ENCODE measurements around the gene DIO3. TPM values are rescaled to one million over a fixed set of nuclear protein-coding genes. Genes with fewer than 3 reads are reported as not detected.

Gene DIO3
- total RNA-seq, 3 donors from 2014 or later: 1.3 to 5.1 (median 1.6) TPM

DNA sequence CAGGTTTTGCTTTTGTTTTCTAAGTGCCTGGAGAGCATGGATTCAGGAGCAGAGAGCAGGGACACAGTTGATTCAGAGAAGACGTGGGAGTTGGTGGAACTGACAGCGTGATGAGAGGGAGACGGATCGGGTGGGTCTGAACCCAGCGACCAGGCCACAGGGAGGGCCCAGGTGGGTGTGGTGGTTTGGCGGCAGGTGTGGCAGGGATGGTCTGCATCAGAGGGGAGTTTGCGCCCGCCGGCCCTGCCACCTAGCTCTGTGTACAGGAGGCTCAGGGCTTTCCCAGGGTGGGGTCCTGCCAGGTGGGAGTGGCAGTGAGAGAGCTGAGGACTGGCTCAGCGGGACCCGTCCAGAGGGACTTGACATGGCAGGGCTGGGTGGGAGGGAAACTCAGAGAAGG lies 33.3 kb upstream of the DIO3 start:
- intact Hi-C loops (cut with DNase I; ENCODE audit: low total_unique reads): no loop called here
- Histone ChIP-seq H3K36me3 (no peaks in the 10 kb centered on the region), H3K9me3 (no peaks in the 10 kb centered on the region), H3K4me1 (no peaks in the 10 kb centered on the region), H3K27ac (no peak overlapping the region), H3K4me3 (no peak overlapping the region), H3K27me3 (no peaks in the 10 kb centered on the region)
- DNase-seq (ENCODE audit: low spot score in 2 of 2): no peak
- no peak for TF ChIP-seq POLR2AphosphoS5 (IDR thresholded peaks at IDR 0.05)
- TF ChIP-seq, protein P1, sequence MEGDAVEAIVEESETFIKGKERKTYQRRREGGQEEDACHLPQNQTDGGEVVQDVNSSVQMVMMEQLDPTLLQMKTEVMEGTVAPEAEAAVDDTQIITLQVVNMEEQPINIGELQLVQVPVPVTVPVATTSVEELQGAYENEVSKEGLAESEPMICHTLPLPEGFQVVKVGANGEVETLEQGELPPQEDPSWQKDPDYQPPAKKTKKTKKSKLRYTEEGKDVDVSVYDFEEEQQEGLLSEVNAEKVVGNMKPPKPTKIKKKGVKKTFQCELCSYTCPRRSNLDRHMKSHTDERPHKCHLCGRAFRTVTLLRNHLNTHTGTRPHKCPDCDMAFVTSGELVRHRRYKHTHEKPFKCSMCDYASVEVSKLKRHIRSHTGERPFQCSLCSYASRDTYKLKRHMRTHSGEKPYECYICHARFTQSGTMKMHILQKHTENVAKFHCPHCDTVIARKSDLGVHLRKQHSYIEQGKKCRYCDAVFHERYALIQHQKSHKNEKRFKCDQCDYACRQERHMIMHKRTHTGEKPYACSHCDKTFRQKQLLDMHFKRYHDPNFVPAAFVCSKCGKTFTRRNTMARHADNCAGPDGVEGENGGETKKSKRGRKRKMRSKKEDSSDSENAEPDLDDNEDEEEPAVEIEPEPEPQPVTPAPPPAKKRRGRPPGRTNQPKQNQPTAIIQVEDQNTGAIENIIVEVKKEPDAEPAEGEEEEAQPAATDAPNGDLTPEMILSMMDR (IDR thresholded peaks at IDR 0.05): no peak
- no peak for TF ChIP-seq POLR2A (IDR thresholded peaks at IDR 0.05)

DNA sequence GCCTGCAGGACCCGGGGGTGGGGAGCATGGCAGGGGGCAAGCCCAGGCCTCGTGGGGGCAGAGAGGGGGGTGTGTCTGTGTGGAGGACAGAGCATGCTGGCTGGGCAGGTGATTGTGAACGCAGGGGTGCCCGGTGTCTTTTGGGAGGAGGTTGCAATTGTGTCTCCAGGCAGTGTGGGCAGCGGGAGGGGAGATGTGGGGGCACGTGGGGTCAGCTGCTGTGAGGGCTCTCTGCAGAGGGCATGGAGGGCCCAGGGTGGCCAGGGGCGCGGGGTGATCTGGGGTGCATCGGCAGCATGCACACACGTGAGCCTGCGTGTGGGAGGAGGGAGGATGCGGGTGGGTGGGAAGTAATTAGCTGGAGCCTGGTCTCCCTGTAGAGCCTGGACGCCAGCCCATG lies 32.2 kb upstream of the DIO3 start:
- no peaks in the 10 kb centered on the region for H3K36me3 ChIP-seq
- DNase-seq (ENCODE audit: low spot score in 2 of 2): no peak
- no peaks in the 10 kb centered on the region for H3K27me3 ChIP-seq
- no peak overlapping the region for H3K4me3 ChIP-seq
- no peaks in the 10 kb centered on the region for H3K4me1 ChIP-seq
- no peaks in the 10 kb centered on the region for H3K9me3 ChIP-seq
- TF ChIP-seq, protein P1 (IDR thresholded peaks at IDR 0.05): no peak
- TF ChIP-seq POLR2AphosphoS5 (IDR thresholded peaks at IDR 0.05) (no peak), POLR2A (IDR thresholded peaks at IDR 0.05) (no peak)
- intact Hi-C loops (cut with DNase I; ENCODE audit: low total_unique reads): no loop called here
- no peak overlapping the region for H3K27ac ChIP-seq

DNA sequence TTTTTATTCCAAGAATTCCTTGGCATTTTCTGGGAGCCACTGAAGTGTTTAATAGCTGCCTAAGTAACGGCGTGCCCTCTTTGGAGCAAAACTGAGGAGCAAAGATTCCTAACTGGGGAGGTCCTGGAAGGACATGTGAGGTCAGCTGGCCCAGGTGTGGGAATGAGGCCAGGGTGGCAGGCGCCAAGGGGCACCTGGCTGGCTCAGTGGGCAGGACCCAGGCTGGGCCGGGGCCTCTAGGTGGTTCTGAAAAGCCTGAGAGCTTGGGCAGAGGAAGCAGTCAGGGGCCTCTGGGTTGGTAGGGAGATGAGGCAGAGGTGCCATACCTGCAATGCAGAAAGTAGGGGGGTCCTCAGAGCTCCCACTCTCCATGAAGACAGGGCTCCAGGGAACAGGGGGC lies 27.1 kb upstream of the DIO3 start:
- H3K27me3 ChIP-seq: peaks cover 0 to 5% of the 10 kb centered on the region in 2 donors
- intact Hi-C loops (cut with DNase I; ENCODE audit: low total_unique reads): no loop called here
- TF ChIP-seq, protein P1 (IDR thresholded peaks at IDR 0.05): no peak
- TF ChIP-seq POLR2A (IDR thresholded peaks at IDR 0.05) (no peak), POLR2AphosphoS5 (IDR thresholded peaks at IDR 0.05) (no peak)
- no peaks in the 10 kb centered on the region for H3K36me3 ChIP-seq
- no peaks in the 10 kb centered on the region for H3K4me1 ChIP-seq
- H3K4me3 ChIP-seq: no peak overlapping the region
- H3K9me3 ChIP-seq: no peaks in the 10 kb centered on the region
- no peak for DNase-seq (ENCODE audit: low spot score in 2 of 2)
- H3K27ac ChIP-seq: no peak overlapping the region

DNA sequence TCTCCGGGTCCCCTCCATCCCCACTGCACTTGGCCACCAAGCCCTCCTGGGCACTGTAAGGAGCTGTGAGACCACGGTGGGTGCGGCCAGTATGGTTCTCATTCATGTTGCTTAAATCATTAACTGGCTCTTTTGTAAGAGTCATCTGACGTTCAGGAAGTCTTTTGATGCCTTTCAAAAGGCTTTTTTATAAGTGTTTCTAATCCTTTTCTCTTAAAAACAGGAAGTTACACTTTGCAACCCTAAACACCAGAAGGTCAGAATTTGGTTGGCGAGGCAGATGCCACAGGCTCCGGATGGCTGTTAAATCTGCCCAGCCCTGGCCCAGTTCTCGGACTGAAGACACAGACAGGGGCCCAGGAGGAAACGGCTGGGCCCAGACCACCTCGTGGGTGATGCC lies 26.1 kb upstream of the DIO3 start:
- TF ChIP-seq POLR2AphosphoS5 (IDR thresholded peaks at IDR 0.05): no peak
- no peak for TF ChIP-seq POLR2A (IDR thresholded peaks at IDR 0.05)
- TF ChIP-seq, protein P1 (IDR thresholded peaks at IDR 0.05): no peak
- intact Hi-C loops (cut with DNase I; ENCODE audit: low total_unique reads): no loop called here
- no peak overlapping the region for H3K27ac ChIP-seq
- no peak for DNase-seq (ENCODE audit: low spot score in 2 of 2)
- H3K4me1 ChIP-seq: no peaks in the 10 kb centered on the region
- no peaks in the 10 kb centered on the region for H3K9me3 ChIP-seq
- H3K4me3 ChIP-seq: no peak overlapping the region
- peaks cover 0 to 5% of the 10 kb centered on the region in 2 donors for H3K27me3 ChIP-seq
- H3K36me3 ChIP-seq: no peaks in the 10 kb centered on the region

DNA sequence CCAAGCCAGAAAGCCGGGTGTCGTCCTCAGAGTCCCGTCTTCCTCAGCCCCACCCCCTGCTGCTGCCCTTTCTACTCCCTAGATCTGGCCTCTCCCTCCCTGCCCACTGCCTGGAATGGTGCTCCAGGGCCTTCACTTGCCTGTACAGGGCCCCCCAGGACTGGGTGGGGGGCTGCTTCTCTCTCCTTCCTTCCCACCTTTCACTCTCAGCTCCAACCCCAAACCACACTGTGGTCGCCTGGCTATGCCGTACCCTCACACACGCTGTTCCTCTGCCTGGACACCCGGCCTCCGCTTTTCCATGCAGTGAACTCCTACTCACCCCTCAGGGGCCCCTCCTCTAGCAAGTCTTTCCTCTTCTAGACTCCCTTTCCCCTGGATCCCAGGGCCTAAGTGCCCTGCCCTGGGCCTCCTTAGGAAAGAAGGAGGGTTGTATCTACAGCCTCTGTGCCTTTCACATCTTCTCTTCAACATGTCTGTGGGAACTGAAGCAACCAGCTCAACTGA lies 25.5 kb upstream of the DIO3 start:
- no peaks in the 10 kb centered on the region for H3K4me1 ChIP-seq
- TF ChIP-seq, protein P1 (IDR thresholded peaks at IDR 0.05): no peak
- no peak for TF ChIP-seq POLR2AphosphoS5 (IDR thresholded peaks at IDR 0.05)
- TF ChIP-seq POLR2A (IDR thresholded peaks at IDR 0.05): no peak
- no peaks in the 10 kb centered on the region for H3K9me3 ChIP-seq

More for the DNA sequence above, 25.5 kb upstream of the DIO3 start:
- intact Hi-C loops (cut with DNase I; ENCODE audit: low total_unique reads): no loop called here
- H3K4me3 ChIP-seq: no peak overlapping the region
- H3K27ac ChIP-seq: no peak overlapping the region
- peaks cover 0 to 5% of the 10 kb centered on the region in 2 donors for H3K27me3 ChIP-seq
- H3K36me3 ChIP-seq: no peaks in the 10 kb centered on the region
- DNase-seq (ENCODE audit: low spot score in 2 of 2): no peak

All from breast epithelium (tissue), 4 donors.